GM12878 (cell line): ENCODE results near the gene R3HDM2.

Source experiments
- CTCF ChIP-seq, 3 experiments: IDR thresholded peaks in 2 of 3; conservative IDR thresholded peaks in 1 of 3; 2 replicates each; pipeline ENCODE4 v1.5.1; 2011; ENCODE audit warnings: low read depth in 3 of 3, low read length in 3 of 3, mild to moderate bottlenecking in 3 of 3, control low read depth in 2 of 3, moderate library complexity in 2 of 3, inconsistent platforms in 1 of 3, mixed read lengths in 1 of 3; ENCODE audit not compliant: control insufficient read depth in 2 of 3, insufficient read depth in 1 of 3; ENCODE audit errors: extremely low read depth in 1 of 3
- EP300 ChIP-seq, 2 experiments: fragments of 150-350 bp in 1 of 2; IDR thresholded peaks; 2 replicates each; pipeline ENCODE4 v1.6.1; 2011 to 2012; ENCODE audit warnings: low read depth in 2 of 2, low read length in 2 of 2, borderline replicate concordance in 1 of 2, improper control_type of control experiment in 1 of 2, inconsistent platforms in 1 of 2; ENCODE audit not compliant: control insufficient read depth in 1 of 2
- EZH2 ChIP-seq: IDR thresholded peaks from 2 replicates; pipeline ENCODE4 v1.6.1; 2012; ENCODE audit warnings: low read depth, mild to moderate bottlenecking, control low read depth, inconsistent platforms, low read length, borderline replicate concordance; ENCODE audit not compliant: control insufficient read depth
- PBX3 ChIP-seq: IDR thresholded peaks from 2 replicates; pipeline ENCODE4 v1.6.1; 2011; ENCODE audit warnings: mild to moderate bottlenecking, low read depth, low read length, moderate library complexity; ENCODE audit not compliant: insufficient replicate concordance
- RAD21 ChIP-seq: IDR thresholded peaks from 2 replicates; pipeline ENCODE4 v1.6.1; 2011; ENCODE audit warnings: mild to moderate bottlenecking, low read depth, low read length, moderate library complexity; ENCODE audit not compliant: insufficient read depth
- RBBP5 ChIP-seq: fragments of 200-600 bp; sonication (generic); conservative IDR thresholded peaks from 2 replicates; pipeline ENCODE4 v1.6.1; 2016
- STAT3 ChIP-seq: IDR thresholded peaks from 2 replicates; pipeline ENCODE4 v1.6.1; 2011; ENCODE audit warnings: low read depth, low read length, improper control_type of control experiment
- TAF1 ChIP-seq: IDR thresholded peaks from 2 replicates; pipeline ENCODE4 v1.6.1; 2011; ENCODE audit warnings: mild to moderate bottlenecking, low read depth, low read length, borderline replicate concordance

GRCh38 chr12:57341275-57341990 lies 89.4 kb downstream of the R3HDM2 start:
- TF ChIP-seq TAF1 (no peak), STAT3 (no peak), CTCF (IDR thresholded peaks at IDR 0.05 in 2 of 3, conservative IDR thresholded peaks at IDR 0.05 in 1 of 3; ENCODE audit: control insufficient read depth in 2 of 3, extremely low read depth in 1 of 3, insufficient read depth in 1 of 3, low read depth in 3 of 3, low read length in 3 of 3) (no peak), RBBP5 (no peak), EP300 (IDR thresholded peaks at IDR 0.05; ENCODE audit: borderline replicate concordance in 1 of 2, control insufficient read depth in 1 of 2, low read depth in 2 of 2, low read length in 2 of 2) (no peak), RAD21 (no peak), EZH2 (no peak), PBX3 (no peak)
